ENCODE results near the gene DMD.

DMD gene

DNA sequence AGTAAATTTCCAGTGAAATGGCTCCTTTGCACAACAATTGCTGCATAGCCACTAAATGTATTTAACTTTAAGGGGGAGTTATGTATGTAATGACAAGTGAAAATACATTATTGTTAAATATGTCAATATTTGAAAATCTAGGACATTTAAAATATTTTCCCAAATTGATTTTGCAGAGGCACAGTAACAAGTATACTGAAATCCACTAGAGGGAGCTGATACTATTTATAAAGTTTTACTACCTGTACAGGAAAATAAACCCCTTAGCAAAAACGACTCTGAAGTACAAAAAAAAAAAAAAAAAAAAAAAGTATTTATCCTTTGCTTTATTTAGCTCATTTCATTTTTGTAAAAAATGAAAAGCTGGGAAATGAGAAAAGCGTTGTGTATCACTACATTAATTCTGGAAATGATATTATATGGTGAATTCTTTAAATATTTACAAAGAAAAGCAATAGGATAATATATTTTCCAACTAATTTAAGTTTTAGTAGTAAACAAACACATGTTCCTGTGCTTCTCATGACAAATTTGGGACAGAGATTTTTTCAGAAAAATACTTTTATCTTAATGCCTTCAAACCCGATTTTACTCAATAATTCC is 727.7 kb downstream of the DMD start:
- no peak for DNase-seq (ENCODE audit: low read depth)

DNA sequence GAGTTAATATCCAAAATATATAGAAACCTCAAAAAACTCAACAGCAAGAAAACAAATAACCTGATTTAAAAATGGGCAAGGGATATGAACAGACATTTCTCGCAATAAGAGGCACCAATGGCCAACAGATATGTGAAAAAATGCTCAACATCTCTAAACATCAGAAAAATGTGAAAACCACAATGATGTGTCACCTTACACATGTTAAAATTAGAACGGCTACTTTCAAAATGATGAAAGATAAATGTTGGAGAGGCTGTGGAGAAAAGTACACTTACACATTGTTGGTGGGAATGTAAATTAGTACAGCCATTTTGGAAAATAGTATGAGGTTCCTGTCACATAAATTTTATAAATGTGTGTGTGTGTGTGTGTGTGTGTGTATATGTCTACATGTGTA is 731.3 kb downstream of the DMD start:
- no peak for DNase-seq (ENCODE audit: low read depth)

DNA sequence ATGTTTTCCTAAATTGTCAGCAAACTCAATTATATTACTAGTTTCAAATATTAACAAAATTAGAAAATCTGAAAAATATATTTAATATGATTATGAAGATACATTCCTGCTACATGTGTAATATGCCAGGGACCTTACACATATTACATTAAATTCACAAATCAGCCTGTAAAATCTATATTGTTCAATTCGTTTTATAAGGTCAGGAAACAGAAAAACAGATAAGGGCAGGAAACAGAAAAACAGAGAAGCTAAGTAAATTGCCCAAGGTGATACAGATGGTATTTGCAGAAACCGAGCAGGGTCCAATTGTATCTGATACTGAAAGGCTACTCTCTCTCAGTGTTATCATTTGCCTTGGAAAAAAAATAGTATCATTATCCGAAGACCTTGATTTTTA is 739.0 kb downstream of the DMD start:
- no peak for DNase-seq (ENCODE audit: low read depth)

DNA sequence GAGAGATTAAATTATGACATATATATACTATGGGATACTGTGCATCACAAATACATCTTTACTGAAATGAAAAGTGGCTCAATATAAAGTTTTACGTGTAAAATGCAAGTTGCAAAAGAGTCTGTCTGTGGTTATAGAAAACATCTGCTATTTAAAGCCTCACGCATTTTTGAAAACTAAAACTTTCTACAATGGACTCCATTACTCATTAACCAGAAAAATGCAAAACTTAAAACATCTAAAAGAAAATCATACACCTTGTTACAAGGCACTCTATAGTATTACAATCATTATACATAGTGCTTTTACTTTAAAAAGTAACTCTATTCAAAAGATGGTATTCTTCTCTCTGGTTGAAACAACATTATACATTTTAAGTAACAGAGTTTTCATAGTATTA is 755.6 kb downstream of the DMD start:
- no peak for DNase-seq (ENCODE audit: low read depth)

DNA sequence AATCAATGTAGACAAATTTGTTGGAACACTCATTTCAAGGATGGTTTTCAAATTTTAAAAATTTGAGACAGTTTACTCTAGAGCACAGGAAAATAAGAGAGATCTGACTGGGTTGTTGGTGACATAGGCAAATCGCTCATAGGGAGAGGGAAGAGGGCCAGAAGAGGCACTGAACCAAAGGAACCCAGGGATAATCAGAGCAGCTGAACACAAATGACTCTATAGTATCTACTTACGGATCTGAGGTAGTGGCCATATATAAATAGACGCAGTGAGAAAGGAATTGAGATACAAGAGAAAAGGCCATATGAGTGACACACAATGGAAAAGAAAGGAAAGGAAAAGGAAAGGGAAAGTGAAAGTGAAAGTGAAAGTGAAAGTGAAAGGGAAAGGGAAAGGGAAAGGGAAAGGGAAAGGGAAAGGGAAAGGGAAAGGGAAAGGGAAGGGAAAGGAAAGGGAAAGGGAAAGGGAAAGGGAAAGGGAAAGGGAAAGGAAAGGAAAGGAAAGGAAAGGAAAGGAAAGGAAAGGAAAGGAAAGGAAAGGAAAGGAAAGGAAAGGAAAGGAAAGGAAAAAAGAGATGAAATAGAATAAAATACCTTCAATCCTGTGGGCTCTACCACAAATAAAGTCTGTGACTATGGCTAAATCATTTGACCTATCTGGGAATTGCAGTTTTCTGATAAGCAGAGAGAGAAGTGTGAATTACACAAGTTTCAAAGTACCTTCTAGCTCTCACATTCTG is 759.2 kb downstream of the DMD start:
- DNase-seq (ENCODE audit: low read depth) = no peak

DNA sequence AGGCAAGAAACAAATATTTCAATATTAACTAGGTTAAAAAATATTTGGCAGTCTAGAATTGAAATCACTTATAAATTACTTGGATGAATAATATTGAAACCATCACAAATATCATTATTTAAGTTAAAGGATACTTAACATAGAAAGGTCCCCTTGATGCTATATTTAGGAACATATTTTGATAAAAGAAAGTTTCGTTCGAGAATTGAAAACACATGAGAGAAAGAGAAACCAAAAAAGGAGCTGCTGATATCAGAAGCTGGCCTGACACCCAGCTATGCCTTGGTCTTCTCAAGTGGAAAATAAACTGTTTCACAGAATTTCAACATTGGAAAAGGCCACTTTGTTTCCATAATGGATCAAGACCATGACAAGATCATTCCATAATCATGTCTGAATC is 762.4 kb downstream of the DMD start:
- no peak for DNase-seq (ENCODE audit: low read depth)

DNA sequence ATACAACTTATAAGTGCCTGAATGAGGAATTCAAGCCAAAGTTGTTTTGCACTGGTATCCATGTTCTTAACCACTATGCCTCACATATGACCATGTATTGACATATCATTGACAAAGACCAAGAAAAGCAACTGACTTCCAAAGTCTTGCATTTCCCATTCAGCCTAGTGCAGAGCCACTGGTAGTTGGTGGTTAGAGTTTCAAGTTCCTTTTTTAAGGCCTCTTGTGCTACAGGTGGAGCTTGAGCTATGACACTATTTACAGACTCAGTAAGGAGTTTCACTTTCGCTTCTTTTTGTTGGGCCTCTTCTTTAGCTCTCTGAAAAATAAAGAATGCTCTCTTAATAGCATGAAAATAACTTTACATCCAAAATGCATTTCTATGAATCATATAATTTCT is 763.0 kb downstream of the DMD start:
- DNase-seq (ENCODE audit: low read depth) = no peak

DNA sequence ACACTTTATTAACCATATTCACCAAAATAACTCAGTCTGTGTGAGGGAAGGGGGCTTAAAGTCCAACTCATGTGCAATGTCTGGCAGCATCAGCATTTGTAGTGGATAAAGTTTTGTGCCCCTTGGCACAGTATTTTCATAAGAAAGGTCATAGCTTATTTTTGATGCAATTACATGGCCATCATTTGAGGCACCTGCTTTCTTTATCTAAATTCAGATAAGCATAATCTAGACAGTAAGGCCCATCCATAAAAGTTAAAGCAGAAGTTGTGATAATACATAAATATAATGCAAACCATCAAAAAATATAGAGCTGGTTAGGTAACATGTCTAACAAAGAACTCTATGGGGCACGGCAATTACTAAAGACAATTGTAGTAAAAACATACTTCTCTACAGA is 763.7 kb downstream of the DMD start:
- DNase-seq (ENCODE audit: low read depth) = no peak

DNA sequence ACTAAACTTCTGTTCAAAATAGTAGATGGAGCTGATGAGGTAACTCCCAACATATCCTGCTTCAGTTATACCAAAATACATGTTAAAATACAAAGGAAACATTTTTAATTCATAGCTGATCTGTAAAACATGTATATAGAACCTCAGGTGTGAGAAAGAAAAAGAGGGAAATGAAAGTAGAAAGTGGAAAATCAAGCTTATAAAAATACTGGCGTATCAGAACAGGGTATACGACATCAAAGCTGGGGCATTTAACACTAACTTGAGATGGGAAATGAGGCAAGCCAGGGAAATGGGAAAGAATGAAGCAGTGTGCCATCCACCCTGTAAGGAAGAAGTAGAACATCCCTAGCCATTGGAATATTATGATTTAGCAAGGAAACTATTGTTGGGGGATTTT is 767.5 kb downstream of the DMD start:
- DNase-seq (ENCODE audit: low read depth) = no peak

DNA sequence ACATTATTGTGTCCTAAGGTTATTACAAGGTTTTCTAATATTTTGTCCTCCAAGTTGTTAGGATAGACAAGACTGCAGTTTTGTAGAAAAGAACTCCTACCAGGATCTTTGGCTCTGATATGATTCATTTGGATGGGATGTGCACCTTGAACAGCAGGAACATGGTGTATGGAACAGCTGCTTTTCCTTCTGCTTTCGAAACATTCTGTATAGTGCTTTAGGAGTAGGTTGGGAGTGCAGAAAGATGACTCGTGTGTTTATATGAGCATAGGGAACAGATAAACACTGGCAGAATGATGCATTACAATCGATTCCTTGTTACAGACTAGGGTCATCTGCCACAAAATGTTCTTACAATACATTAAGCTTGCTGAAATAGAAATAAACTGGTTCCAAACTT is 790.1 kb downstream of the DMD start:
- no peak for DNase-seq (ENCODE audit: low read depth)

DNA sequence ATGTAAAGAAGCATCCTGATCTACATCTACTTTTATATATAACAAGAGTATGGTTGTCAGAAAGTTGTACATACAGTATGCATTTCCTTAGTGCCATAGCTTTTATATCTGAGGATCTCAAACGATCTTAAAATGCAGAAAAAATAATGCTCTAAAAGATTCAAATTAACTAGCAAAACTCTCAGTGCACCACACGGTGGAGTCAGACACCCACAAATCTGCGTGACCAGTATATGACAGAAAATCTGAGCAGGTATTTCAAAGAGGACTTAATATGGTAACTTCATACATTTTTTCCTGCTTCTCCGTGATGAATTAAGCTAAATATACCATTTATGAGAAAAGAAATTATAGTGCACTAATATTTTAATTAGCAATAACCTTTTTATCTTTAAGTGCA is 803.0 kb downstream of the DMD start:
- DNase-seq (ENCODE audit: low read depth) = no peak

DNA sequence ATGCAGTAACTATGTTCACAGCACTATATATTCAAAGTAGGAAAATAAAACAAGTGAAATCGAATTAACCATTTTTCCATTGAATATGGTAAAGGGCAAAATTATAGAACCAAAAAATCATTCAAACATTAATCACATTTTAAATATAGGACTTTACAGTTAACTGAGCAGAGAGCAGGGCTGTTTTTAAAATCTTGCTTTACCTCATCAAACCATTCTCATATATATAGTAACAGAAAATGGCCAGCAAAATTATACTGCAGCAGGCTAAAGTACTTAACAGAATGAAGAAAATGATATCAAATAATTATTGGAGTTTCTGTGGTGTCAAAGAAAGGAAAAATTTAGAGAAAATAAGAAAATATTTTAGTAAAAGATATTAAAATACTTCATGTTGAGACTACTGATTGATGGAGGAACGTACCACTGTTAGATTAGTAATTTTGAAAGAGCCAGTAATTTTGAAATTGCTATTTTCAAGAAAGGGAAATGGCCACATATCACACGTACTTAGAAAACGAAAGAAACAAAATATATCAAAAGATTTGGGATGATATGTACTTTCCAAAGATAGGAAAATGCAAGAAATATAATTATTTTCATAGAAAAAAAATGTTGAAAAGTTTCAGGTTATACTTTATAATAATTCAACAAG is 813.7 kb downstream of the DMD start:
- no peak for DNase-seq (ENCODE audit: low read depth)

DNA sequence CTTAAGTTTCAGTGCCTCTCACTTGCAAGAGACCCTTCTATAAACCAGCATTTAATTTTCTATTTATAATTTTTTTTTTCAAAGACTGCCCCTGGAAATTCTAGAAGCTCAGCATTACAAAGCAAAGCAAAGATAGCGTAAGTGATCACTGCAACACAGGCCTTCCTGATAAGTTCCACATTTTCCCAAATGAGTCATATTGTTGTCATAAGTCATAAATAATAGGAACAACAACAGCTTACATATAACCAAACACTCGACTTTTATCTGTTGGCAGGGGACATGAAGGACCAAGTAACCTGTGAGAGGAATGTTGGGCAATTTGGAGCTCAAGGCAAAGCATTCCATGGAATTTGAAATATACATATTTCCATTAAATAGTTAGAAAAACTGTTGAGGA is 815.5 kb downstream of the DMD start:
- DNase-seq (ENCODE audit: low read depth) = no peak

DNA sequence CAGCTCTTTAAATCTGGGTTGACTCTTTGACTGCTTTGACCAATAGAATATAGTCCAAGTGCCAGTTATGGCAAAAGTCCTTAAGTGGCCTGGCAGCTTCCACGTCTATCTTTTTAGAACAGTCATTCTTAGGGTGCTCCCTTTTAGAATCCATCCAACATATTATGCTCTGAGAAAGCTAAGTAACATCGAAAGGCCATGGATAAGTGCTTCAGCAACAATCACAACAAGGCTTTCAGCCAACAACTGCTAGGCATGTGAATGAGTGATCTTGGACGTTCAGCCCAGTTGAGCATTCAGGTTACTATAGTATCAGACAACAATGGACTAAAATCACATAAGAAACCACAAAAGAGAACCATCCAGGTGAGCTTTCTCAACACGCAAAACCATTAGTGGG is 818.7 kb downstream of the DMD start:
- no peak for DNase-seq (ENCODE audit: low read depth)

DNA sequence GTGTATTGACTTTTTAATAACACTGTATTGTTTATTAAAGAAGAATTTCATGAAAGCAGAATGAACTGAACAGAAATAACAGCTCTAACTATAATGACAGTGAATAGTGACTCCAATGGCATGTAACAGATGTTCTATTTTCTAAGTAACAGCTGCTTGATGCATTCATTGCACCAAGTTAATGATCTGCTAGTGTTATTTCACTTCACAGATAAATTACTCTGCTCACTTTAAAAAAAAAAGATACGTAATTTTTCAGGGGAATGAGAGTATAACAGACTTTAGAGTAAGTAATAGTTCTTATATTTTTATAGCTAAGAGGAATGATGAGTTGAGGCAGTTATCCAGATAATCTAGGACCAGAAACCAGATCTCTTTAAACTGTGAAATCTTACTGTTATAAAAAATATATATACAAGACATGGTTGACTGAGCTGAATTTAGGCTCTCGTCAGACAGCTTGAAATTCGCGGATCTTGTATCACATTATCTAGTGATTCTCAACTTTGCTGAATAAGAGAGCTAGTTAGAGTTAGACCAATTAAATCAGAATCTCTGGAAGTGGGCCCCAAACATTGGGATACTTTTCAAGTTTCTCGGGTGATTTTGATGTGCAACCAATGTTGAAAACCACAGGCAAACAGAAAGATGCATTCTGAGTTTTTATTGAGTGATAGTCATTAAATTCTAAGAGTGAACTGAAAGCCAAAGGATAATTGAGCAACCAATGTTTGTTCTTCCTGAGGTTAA is 840.7 kb downstream of the DMD start:
- DNase-seq (ENCODE audit: low read depth) = no peak

DNA sequence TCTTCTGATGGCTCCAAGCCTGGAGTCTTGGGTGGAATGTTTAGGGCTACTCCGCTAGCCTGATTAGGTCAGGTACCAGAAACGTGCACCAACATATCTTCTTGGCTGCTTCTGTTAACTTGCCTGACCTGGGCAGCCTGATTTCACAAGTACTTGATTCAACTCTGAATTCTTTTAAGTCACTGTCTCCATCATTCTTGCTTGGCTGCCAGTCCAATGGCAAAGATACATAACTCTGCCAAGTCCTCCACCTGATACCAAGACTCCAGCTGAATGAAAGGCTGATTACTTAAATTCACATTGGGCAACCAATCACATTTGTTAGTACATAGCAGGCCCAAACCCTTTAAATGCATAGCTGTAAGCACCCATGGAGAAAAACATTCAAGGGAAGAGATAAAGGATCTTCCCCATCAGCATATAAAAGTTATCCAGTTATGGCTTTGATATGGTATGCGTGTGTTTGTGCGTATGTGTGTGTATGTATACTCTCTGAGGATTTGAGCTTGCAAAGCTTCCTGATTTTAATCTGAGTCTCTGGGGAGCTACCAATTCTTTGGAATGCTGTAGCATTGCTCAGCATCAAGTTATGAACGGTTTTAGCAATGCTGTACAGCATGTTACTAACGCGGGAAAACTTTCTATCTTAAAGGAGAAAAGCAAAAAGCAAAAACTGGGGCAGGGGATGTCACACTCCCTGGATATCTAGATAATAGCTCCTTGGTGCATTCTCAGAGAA is 917.2 kb downstream of the DMD start:
- DNase-seq (ENCODE audit: low read depth) = no peak

DNA sequence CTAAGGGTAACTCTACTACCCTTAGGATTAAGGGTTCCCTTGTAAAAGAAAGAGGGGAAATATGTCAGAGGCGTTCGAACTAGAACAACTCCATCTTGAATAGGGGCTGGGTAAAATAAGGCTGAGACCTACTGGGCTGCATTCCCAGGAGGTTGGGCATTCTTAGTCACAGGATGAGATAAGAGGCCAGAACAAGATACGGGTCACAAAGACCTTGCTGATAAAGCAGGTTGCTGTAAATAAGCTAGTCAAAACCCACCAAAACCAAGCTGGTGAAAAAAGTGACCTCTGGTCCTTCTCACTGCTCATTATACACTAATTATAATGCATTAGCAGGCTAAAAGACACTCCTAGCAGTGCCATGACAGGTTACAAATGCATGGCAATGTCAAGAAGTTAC is 922.0 kb downstream of the DMD start:
- DNase-seq (ENCODE audit: low read depth) = no peak

DNA sequence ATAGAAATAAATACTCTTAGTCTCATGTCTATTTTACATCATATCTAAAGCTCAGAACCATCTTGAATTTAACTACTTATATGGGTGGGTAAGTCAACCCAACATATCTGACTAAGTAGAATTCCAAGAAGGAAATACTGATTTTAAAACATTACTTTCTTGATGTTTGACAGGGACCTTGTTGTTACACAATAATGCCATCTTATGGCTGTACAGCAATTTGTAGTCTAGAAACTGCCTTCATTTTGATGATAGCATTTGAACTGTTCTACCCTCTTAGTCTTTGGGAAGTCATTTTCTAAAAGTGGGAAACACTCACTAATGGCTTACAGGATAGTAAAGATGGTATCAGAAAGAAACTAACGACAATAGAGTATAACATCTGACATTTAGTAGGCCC is 929.5 kb downstream of the DMD start:
- DNase-seq (ENCODE audit: low read depth) = no peak

DNA sequence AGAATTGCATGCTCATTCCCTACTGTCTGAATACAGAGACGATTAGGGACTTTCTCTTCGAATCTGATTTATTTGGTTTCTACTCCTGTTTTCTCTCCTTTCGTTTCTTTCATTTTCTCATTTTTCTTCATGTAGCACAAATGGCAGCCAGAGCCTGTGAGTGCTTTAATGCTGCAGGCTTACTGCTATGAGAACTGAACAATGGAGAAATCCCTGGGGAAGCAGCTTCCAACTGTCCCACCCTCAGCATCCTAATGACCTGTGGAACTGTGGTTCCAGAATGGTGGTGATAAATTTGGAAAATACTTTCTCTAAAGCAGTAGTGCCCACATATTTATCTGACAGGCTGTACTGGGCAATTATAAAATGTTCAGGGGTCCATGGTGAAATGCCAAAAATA is 930.4 kb downstream of the DMD start:
- DNase-seq (ENCODE audit: low read depth) = no peak

DNA sequence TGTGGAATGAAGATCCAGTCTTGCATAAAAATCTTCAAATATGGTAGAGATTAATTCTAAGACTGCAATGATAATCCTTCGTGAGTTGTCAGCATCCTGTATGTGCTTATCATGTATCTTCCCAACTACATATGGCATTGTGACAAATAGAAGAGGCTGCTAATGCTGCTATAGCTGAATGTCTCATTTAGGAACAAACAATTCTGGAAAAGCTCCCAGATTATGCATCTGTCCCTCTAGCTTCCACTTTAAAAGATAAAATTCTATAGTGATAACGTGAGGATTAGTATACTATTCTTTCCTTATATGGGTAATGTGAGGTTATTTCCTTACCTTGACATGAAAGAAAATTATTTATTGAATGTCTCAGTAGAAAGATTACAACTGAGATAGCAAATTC is 930.9 kb downstream of the DMD start:
- DNase-seq (ENCODE audit: low read depth) = no peak

DNA sequence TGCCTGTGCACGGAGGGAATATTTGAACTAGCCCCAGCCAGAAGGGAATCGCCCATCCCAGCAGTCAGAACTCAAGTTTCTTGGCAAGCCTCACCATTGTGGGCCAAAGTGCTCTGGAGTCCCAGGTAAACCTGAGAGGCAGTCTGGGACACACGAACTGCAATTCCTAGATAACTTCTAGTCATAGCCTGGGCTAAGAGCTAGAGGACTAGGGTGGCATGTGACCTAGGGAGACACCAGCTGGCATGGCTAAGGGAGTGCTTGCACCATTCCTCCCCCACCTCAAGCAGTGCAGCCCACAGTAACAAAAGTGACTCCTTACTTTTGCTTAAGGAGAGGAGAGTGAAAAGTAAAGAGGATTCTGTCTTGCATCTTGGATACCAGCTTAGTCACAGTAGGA is 935.2 kb downstream of the DMD start:
- DNase-seq (ENCODE audit: low read depth) = no peak

DNA sequence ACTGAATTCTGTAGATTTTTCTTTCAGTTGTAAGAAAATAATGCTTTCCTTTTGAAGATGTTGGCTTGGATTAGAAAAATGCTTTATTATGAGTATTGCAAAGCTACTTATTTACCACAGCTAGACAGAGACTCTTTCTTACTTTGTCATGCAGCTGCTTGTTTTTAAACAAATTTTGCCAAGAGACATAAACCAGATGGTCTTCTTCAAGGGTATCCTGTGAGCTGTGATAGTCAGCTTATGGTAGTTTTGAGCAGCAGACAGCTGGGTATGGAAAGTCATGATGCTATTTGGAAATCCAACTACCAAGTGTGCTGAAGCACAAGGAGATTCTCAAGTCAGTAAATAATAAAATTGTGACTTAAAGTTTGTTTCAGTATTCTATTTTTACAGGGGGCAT is 941.5 kb downstream of the DMD start:
- DNase-seq (ENCODE audit: low read depth) = no peak
